Natural killer cell (primary cell): ENCODE results near the gene STX10. TPM values are rescaled to one million over a fixed set of nuclear protein-coding genes. Genes with fewer than 3 reads are reported as not detected.

ENCODE experiments used
- ATAC-seq, 3 donors: fragments of 150-1000 bp in 2 of 3; fragments of 200-7000 bp in 1 of 3; cut with Tn5 transposase; 1 replicate in 1 of 3; 2 replicates in 2 of 3; pipeline ENCODE4 v1.10.0; 2021; ENCODE audit warnings: mild to moderate bottlenecking in 2 of 3, moderate library complexity in 2 of 3
- DNase-seq, 2 donors: peaks; one replicate each; pipeline versions ENCODE4 v3.0.0 to v3.0.0-alpha.2; 2013 to 2021; ENCODE audit warnings: mixed read lengths in 1 of 2
- H3K27ac ChIP-seq: one replicate; pipeline ENCODE4 v1.5.1; 2013; ENCODE audit warnings: mild to moderate bottlenecking, low read length
- H3K27me3 ChIP-seq: one replicate; pipeline ENCODE4 v1.6.1; 2013; ENCODE audit warnings: low read length; ENCODE audit not compliant: control insufficient read depth, insufficient read depth
- H3K36me3 ChIP-seq: one replicate; pipeline ENCODE4 v1.6.1; 2013; ENCODE audit warnings: low read length; ENCODE audit not compliant: control insufficient read depth, insufficient read depth
- H3K4me1 ChIP-seq: one replicate; pipeline ENCODE4 v1.6.1; 2013; ENCODE audit warnings: low read length; ENCODE audit not compliant: control insufficient read depth, insufficient read depth
- H3K4me3 ChIP-seq: one replicate; pipeline ENCODE4 v1.5.1; 2013; ENCODE audit warnings: low read length
- H3K9me3 ChIP-seq: one replicate; pipeline ENCODE4 v1.6.1; 2013; ENCODE audit warnings: low read length; ENCODE audit not compliant: control insufficient read depth, insufficient read depth
- H3K27ac Mint-ChIP-seq, 2 donors: one replicate each; pipeline ENCODE4 v1.8.0; 2022; ENCODE audit warnings: mild to moderate bottlenecking in 2 of 2, mixed read lengths in 2 of 2, moderate library complexity in 1 of 2
- H3K27me3 Mint-ChIP-seq, 2 donors: one replicate each; pipeline ENCODE4 v1.8.0; 2022; ENCODE audit warnings: low read depth in 2 of 2, mixed read lengths in 2 of 2
- H3K36me3 Mint-ChIP-seq: one replicate; pipeline ENCODE4 v1.8.0; 2022; ENCODE audit warnings: mixed read lengths
- H3K4me1 Mint-ChIP-seq, 2 donors: one replicate each; pipeline ENCODE4 v1.8.0; 2022; ENCODE audit warnings: mixed read lengths in 2 of 2
- H3K4me3 Mint-ChIP-seq: one replicate; pipeline ENCODE4 v1.8.0; 2022; ENCODE audit warnings: mild to moderate bottlenecking, moderate library complexity, mixed read lengths
- H3K9me3 Mint-ChIP-seq, 2 donors: one replicate each; pipeline ENCODE4 v1.8.0; 2022; ENCODE audit warnings: mixed read lengths in 2 of 2
- WGBS: methylation state at CpG from one replicate; pipeline ENCODE4 v1.1.7; 2013; ENCODE audit warnings: missing lambda C conversion rate; ENCODE audit not compliant: insufficient coverage; 5-methylcytosine and 5-hydroxymethylcytosine counted together
- intact Hi-C: fragments of 100-400 bp; cut with micrococcal nuclease; formaldehyde crosslinking; loops from one replicate; pipeline ENCODE4 v1.14.2; 2022
- total RNA-seq, 4 donors: library from RNA; stranded (reverse); fragments of 120-200 nt in 1 of 4; gene quantifications; one replicate each; pipeline versions ENCODE4 v1.2.3 to v1.2.4, GENCODE V29; 2013 to 2022
- TF ChIP-seq, protein P1 (sequence below): fragments of 200-600 bp; IDR thresholded peaks from one replicate; pipeline ENCODE4 v1.8.0; 2022; ENCODE audit warnings: antibody characterized with exemption

STX10 gene
- total RNA-seq, 3 donors from 2014 or later (not counting 1 experiment from before 2014, with no cell fraction given): 39.2 to 46.9 (median 42.0) TPM

DNA sequence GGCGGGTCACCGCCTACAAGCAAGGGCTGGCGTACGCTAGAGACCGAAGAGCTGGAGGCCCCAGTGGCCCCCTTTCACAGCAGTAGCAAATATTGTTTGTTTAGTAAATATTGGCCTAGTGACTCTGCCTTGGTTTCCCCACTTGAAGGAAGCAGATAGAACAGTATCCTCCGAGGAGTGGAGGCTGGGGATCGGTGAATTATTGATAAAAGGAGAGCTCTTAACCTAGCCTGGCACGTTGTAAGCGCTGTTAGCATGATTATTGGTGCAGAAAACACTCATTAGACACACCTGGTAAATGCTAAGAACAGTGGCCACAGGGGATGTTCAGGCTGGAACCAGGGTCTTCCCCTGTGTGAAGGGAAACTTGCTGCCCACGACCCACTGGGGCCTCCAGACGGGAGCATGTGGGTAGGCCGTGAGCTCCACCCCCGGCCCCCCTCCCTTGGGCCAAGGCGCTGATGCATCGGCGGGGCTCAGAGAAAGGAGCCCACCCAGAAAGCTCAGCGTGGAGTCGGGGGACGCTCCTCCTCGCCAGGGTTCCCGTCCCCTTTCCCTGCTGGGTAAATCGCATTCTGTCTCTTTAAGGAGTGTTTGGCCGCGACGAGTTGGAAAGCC, 2.3 kb upstream of the STX10 start:
- Histone ChIP-seq H3K4me1 (peaks cover 56% of the 10 kb centered on the region), H3K9me3 (no peaks in the 10 kb centered on the region), H3K4me3 (peak overlapping the region; percentile 100), H3K36me3 (peaks cover 7% of the 10 kb centered on the region), H3K27me3 (no peaks in the 10 kb centered on the region), H3K27ac (peak overlapping the region; percentile 90)
- peak overlapping the region; percentile 99 for H3K27ac Mint-ChIP-seq
- peak overlapping the region; percentile 99 for H3K4me3 Mint-ChIP-seq
- under 1% methylated on average over 25 of the region's 25 CpGs for WGBS
- H3K9me3 Mint-ChIP-seq: no peaks in the 10 kb centered on the region
- intact Hi-C loops: loop anchor here (1.0 to 10.0 kb wide), 5 partner anchors 36 to 1222 kb away; partner anchors contain the start of genes JUNB, LYL1, TRMT1 and ZNF564
- ATAC-seq (peak in 2 of 3 donors; percentile 0 to 2), DNase-seq (no peak)
- H3K27me3 Mint-ChIP-seq: peaks cover 0 to 3% of the 10 kb centered on the region in 2 donors
- peaks cover 70 to 87% of the 10 kb centered on the region in 2 donors for H3K4me1 Mint-ChIP-seq
- peaks cover 20% of the 10 kb centered on the region for H3K36me3 Mint-ChIP-seq
- TF ChIP-seq, protein P1, sequence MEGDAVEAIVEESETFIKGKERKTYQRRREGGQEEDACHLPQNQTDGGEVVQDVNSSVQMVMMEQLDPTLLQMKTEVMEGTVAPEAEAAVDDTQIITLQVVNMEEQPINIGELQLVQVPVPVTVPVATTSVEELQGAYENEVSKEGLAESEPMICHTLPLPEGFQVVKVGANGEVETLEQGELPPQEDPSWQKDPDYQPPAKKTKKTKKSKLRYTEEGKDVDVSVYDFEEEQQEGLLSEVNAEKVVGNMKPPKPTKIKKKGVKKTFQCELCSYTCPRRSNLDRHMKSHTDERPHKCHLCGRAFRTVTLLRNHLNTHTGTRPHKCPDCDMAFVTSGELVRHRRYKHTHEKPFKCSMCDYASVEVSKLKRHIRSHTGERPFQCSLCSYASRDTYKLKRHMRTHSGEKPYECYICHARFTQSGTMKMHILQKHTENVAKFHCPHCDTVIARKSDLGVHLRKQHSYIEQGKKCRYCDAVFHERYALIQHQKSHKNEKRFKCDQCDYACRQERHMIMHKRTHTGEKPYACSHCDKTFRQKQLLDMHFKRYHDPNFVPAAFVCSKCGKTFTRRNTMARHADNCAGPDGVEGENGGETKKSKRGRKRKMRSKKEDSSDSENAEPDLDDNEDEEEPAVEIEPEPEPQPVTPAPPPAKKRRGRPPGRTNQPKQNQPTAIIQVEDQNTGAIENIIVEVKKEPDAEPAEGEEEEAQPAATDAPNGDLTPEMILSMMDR: no peak

GRCh38 chr19:13151605-13152355, 1.6 kb upstream of the STX10 start:
- Mint-ChIP-seq H3K9me3 (no peaks in the 10 kb centered on the region), H3K27ac (peak overlapping the region; percentile 99), H3K4me1 (peaks cover 63 to 84% of the 10 kb centered on the region in 2 donors), H3K4me3 (peak overlapping the region; percentile 99), H3K36me3 (peaks cover 20% of the 10 kb centered on the region), H3K27me3 (peaks cover 0 to 3% of the 10 kb centered on the region in 2 donors)
- DNase-seq: peak; percentile 94 to 97
- Histone ChIP-seq H3K4me1 (peaks cover 49% of the 10 kb centered on the region), H3K36me3 (peaks cover 7% of the 10 kb centered on the region), H3K4me3 (peak overlapping the region; percentile 100), H3K27me3 (no peaks in the 10 kb centered on the region), H3K9me3 (no peaks in the 10 kb centered on the region), H3K27ac (peak overlapping the region; percentile 90)
- TF ChIP-seq, protein P1: no peak
- peak; percentile 28 to 67 (median 42) for ATAC-seq
- WGBS: under 1% methylated on average over 68 of the region's 71 CpGs
- intact Hi-C loops: loop anchor here (1.0 to 10.0 kb wide), 6 partner anchors 15 to 1223 kb away; partner anchors contain the start of genes JUNB, LYL1, TRMT1 and ZNF564

- Mint-ChIP-seq H3K36me3 (peaks cover 20% of the 10 kb centered on the region), H3K27me3 (peaks cover 0 to 3% of the 10 kb centered on the region in 2 donors), H3K9me3 (no peaks in the 10 kb centered on the region), H3K4me3 (peak overlapping the region; percentile 99), H3K4me1 (peaks cover 56 to 79% of the 10 kb centered on the region in 2 donors), H3K27ac (peak overlapping the region; percentile 99)
- Histone ChIP-seq H3K4me3 (peak overlapping the region; percentile 100), H3K4me1 (peaks cover 42% of the 10 kb centered on the region), H3K27me3 (no peaks in the 10 kb centered on the region), H3K9me3 (no peaks in the 10 kb centered on the region), H3K36me3 (peaks cover 7% of the 10 kb centered on the region), H3K27ac (peak overlapping the region; percentile 90)
- intact Hi-C loops: loop anchor here (2.0 to 10.0 kb wide), 5 partner anchors 16 to 1224 kb away; partner anchors contain the start of genes JUNB, LYL1 and ZNF564
- ATAC-seq (peak; percentile 0), DNase-seq (no peak)
- under 1% methylated on average over 34 of the region's 34 CpGs for WGBS
- TF ChIP-seq, protein P1: no peak
These were observed 893 bp upstream of the STX10 start for GRCh38 chr19:13150931-13151604.
